NCI-H82 (cell line): ENCODE measurements around the gene KRTAP10-5.

ENCODE experiments used
- DNase-seq: peaks from one replicate; lab custom pipeline; 2025; lab: John Stamatoyannopoulos, UW

KRTAP10-5 gene

DNA sequence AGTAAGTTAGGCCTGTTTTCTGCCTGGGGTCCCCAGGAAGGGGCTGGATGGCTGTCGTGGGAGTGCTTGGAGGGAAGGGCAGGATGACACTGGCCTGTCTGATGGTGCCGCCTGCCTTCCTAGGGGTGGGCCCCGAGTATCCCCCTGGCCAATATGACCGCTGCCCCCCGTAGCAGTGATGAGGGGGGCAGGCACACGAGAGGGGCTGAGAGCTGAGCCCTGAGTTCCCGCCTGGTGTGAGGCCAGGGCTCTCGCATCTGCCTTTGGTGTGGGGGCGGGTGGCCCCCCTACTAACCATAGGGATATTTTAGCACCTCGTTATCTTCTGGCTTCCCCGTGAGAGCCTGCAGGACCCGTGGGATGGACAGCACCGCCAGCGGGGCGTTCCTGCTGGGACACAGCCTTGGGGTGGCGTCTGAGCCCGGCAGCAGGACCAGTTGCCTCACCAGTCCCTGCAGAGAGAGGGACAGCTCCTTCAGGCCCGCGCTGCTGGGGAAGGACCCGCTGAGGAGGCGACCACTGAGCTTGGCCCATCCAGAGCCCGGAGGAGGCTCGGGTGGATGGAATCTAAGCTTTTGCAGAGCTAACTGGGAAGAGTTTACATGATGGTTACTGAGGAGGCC, 50.8 kb downstream of the KRTAP10-5 start:
- DNase-seq: no peak
